Ectodermal cell (in vitro differentiated cells): ENCODE measurements around the gene HSD17B11.
"Not testable (repeated sequence)": the region's sequence is repeated elsewhere in the genome, so short reads cannot be mapped to it uniquely, and the experiment has no call there.

Source experiments
- H3K27ac ChIP-seq: 2 replicates; pipeline ENCODE4 v1.7.0; 2013; ENCODE audit warnings: mild to moderate bottlenecking, low read depth, low read length; ENCODE audit not compliant: insufficient read depth, poor library complexity, severe bottlenecking
- H3K27me3 ChIP-seq: 2 replicates; pipeline ENCODE4 v1.7.0; 2013; ENCODE audit warnings: mild to moderate bottlenecking, low read length; ENCODE audit not compliant: insufficient read depth, control insufficient read depth, poor library complexity, severe bottlenecking
- H3K36me3 ChIP-seq: one replicate; pipeline ENCODE4 v1.7.0; 2013; ENCODE audit warnings: low read length; ENCODE audit not compliant: control insufficient read depth, insufficient read depth
- H3K4me1 ChIP-seq: one replicate; pipeline ENCODE4 v1.7.0; 2013; ENCODE audit warnings: low read length; ENCODE audit not compliant: control insufficient read depth, insufficient read depth
- H3K4me3 ChIP-seq: 2 replicates; pipeline ENCODE4 v1.7.0; 2013; ENCODE audit warnings: low read depth, low read length, control low read depth; ENCODE audit not compliant: insufficient read depth
- H3K9me3 ChIP-seq: 2 replicates; pipeline ENCODE4 v1.7.0; 2013; ENCODE audit warnings: mild to moderate bottlenecking, low read length, moderate library complexity; ENCODE audit not compliant: control insufficient read depth
- WGBS, 2 experiments: methylation state at CpG; one replicate each; pipeline ENCODE4 v1.1.7; 2013; ENCODE audit warnings: missing lambda C conversion rate in 2 of 2; 5-methylcytosine and 5-hydroxymethylcytosine counted together

The HSD17B11 gene

DNA sequence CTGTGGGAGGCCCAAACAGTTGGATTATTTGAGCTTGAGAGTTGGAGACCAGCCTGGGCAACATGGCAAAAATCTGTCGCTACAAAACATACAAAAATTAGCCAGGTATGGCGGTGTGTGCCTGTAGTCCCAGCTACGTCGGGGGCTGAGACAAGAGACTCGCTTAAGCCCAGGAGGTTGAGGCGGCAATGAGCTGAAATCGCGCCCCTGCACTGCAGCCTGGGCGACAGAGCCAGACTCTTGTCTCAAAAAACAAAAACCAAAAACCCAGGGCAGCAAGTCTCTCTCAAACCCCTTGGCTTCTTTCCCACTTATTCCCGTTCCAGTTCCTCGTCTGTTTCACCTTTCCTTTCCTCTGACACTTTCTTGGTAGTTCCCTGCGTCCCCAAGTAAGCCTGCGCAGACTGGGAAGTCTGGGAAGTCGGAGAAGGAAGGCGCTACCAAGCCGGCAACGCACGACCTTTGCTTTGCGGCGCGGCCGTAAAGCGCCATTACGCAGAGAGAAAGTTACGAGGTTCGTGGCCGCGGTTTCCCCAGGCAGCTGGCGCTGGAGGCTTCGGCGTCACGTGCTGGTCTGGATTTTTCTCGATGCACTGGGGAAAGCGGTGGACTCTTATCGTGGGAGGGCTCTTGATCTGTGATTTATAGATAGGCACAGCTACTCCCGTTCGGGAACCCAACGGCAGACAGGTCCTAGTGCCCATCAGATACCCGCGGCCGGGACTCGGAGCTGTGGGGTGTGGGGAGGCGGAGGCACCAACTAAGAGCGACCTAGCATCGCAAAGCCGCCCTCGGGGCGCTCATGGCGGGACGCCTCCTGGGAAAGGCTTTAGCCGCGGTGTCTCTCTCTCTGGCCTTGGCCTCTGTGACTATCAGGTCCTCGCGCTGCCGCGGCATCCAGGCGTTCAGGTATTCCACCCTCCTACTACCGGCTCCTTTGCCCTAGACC lies 31.4 kb upstream of the HSD17B11 start, which contains the start of gene NUDT9:
TSS of gene NUDT9 (plus strand) at position 470 of the 949 bp plus-strand sequence. CDS start at position 803, 333 bp downstream.
- WGBS, 2 experiments: 8% methylated on average over 58 of the region's 58 CpGs
- Histone ChIP-seq H3K27ac (peak within 1 kb of the TSS; percentile 48), H3K27me3 (no peaks in the 10 kb centered on the region), H3K9me3 (no peaks in the 10 kb centered on the region), H3K4me1 (peaks cover 2% of the 10 kb centered on the region), H3K36me3 (no peaks in the 10 kb centered on the region), H3K4me3 (peak within 1 kb of the TSS; percentile 60)

DNA sequence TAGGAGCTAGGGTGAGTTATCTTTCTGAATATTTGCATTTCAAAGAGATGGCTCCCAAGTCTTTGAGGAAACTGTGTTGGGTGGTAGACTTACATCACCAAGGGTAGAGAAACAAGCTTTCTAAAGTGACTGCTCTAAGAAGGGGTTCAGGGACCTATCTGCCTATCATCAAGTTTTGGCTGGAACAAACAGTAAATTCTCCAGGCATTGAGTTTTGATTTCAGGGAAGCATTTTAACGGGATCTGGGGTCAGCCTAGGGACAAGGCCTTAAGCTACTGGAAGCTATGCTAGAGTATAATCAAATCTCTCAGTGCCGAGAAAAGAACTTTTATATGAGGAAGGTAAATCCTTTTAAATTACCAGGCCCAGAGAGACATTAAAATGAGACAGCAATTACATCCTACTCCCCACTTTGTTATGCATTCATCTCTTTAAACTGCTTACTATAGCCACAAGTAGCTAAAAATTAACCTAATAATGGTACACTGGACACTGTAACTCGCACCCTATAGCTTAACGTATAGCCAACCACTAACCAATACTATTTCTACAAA lies 29.4 kb upstream of the HSD17B11 start:
- peaks cover 2% of the 10 kb centered on the region for H3K4me1 ChIP-seq
- H3K27me3 ChIP-seq: no peaks in the 10 kb centered on the region
- no peak overlapping the region for H3K27ac ChIP-seq
- no peaks in the 10 kb centered on the region for H3K36me3 ChIP-seq
- no peaks in the 10 kb centered on the region for H3K9me3 ChIP-seq
- WGBS, 2 experiments: 85 to 88% methylated on average over 3 to 4 of the region's 4 CpGs
- H3K4me3 ChIP-seq: no peak overlapping the region

DNA sequence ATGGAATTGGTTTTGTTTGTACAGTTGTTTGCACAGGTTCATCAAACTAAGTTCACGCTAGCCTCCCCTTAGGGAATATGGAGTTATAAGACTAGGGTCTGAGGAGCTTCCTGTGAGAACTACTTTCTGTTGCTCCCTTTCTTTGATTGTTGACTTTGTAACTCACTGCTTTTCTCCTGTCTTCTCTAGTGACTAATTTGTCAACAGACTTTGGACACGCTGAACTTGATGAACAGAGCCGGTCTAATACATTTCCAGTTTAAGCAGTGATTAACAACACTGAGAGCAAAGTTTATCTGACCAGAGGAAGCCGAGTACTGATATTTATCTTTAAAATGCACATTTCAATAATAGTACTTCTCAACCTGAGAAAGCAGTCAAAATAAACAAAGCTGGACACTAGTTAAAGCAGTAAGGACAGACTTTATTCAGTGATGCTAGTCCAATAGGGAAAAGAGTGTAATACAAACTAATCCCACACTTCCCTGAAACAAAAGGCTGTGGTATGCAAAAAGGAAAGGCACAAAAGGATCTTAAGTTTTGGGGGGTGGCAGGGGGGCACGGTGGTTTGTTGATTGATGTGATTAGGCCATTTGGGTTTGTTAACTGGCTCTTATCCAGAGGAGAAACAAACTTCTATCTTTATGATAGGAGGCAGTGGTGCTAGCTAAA lies 28.7 kb upstream of the HSD17B11 start:
- Histone ChIP-seq H3K4me1 (peaks cover 2% of the 10 kb centered on the region), H3K4me3 (no peak overlapping the region), H3K36me3 (no peaks in the 10 kb centered on the region), H3K9me3 (no peaks in the 10 kb centered on the region), H3K27me3 (no peaks in the 10 kb centered on the region), H3K27ac (no peak overlapping the region)
- 78 to 80% methylated on average over 5 of the region's 5 CpGs for WGBS, 2 experiments

DNA sequence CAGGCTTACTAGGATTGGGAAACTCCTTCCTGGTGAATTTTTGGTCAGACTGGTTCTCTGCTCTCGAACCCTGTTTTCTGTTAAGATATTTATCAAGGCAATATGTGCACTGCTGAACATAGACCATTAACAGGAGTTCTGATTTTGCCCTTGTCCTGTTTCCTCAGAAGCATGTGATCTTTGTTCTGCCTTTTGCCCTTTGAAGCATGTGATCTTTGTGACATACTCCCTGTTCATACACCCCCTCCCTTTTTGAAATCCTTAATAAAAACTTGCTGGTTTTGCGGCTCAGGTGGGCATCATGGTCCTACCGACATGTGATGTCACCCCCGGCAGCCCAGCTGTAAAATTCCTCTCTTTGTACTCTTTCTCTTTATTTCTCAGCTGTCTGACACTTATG lies 27.4 kb upstream of the HSD17B11 start:
- H3K4me1 ChIP-seq, H3K36me3 ChIP-seq, H3K4me3 ChIP-seq, H3K27me3 ChIP-seq, H3K27ac ChIP-seq, H3K9me3 ChIP-seq: not testable (repeated sequence)
- 93 to 94% methylated on average over 4 of the region's 4 CpGs for WGBS, 2 experiments

DNA sequence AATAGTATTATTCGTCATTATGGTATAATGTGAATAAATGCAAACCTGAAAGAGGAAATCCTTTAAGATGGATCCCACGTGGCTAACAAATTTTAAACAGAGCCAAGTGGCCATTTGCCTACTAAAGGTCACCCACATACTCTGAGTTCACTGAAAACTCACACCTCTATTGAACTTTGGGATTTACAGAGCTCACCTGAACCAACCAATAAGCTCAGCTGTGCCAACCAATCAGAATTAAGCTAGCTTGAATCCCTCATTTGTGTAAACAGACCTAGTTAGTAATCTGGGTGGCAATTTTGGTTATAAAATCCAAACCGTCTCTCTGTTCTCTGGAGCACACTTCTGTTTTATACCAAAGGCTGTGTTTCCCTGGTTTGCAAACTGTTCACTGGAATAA lies 26.0 kb upstream of the HSD17B11 start:
- Histone ChIP-seq H3K36me3 (no peaks in the 10 kb centered on the region), H3K4me1 (peaks cover 2% of the 10 kb centered on the region), H3K4me3 (no peak overlapping the region), H3K27ac (no peak overlapping the region), H3K27me3 (no peaks in the 10 kb centered on the region), H3K9me3 (no peaks in the 10 kb centered on the region)
- 84 to 89% methylated on average over 3 of the region's 3 CpGs for WGBS, 2 experiments

DNA sequence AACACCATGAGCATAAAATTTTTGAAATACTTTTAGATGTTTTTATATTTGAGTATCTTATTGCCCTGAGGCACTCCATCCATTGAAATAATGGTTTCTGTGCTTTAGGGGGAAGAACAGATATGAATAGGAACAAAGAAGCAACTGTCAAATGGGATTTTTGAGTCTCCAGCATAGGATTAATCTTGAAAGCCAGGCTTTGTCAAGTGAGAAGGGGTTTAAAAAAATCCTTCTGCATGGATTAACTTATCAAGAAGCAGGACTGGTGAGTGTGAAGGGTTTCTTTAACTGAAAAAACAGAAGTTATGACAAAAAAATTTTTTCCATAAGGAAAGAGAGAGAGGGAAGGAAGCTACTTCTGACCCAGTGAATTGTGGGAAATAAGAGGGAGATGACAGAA lies 23.8 kb upstream of the HSD17B11 start:
- Histone ChIP-seq H3K4me1 (no peaks in the 10 kb centered on the region), H3K27me3 (no peaks in the 10 kb centered on the region), H3K4me3 (no peak overlapping the region), H3K36me3 (no peaks in the 10 kb centered on the region), H3K9me3 (no peaks in the 10 kb centered on the region), H3K27ac (no peak overlapping the region)

DNA sequence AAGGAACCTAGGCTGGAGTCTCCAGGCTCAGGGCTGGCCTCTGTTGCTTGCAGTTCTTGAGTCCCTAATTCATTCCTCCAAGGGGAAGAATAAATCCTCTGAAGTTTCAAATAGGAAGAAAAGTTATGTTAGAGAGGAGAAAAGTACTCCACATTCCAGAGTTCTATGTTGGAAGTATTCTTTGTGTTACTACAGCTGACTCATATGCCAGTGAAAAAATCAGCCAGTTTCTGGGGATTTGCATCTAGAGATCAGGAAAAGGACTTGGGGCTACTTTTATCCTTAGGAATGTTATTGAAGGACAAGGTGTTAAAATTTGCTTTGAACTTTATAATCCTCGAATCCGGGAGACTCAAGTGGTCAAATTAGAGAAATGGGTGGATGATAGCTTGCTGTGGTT lies 19.7 kb upstream of the HSD17B11 start:
- Histone ChIP-seq H3K4me3 (no peak overlapping the region), H3K36me3 (no peaks in the 10 kb centered on the region), H3K4me1 (no peaks in the 10 kb centered on the region), H3K27me3 (no peaks in the 10 kb centered on the region), H3K27ac (no peak overlapping the region), H3K9me3 (no peaks in the 10 kb centered on the region)
- 90 to 92% methylated on average over 2 of the region's 2 CpGs for WGBS, 2 experiments

DNA sequence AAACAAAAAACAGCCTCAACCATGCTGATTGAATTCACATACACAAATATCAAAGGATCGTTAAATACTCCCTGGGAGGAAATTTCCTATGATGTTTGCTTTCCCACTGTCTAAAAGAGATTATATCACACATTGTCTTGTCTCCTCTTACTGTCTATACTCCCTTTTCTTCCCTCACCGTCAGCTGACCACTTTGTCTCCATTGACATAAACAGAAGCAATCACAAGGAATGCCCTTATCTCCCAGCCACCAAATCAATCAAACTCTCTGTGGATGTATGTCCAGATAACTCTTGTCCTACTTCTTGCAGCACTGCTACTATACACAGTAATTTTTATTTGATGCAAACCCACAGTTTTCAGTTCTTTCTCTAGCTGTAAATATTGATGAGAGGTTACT lies 19.2 kb upstream of the HSD17B11 start:
- Histone ChIP-seq H3K4me3 (no peak overlapping the region), H3K27me3 (no peaks in the 10 kb centered on the region), H3K36me3 (no peaks in the 10 kb centered on the region), H3K9me3 (no peaks in the 10 kb centered on the region), H3K4me1 (no peaks in the 10 kb centered on the region), H3K27ac (no peak overlapping the region)
- WGBS, 2 experiments: 89 to 93% methylated on average over 2 of the region's 2 CpGs

DNA sequence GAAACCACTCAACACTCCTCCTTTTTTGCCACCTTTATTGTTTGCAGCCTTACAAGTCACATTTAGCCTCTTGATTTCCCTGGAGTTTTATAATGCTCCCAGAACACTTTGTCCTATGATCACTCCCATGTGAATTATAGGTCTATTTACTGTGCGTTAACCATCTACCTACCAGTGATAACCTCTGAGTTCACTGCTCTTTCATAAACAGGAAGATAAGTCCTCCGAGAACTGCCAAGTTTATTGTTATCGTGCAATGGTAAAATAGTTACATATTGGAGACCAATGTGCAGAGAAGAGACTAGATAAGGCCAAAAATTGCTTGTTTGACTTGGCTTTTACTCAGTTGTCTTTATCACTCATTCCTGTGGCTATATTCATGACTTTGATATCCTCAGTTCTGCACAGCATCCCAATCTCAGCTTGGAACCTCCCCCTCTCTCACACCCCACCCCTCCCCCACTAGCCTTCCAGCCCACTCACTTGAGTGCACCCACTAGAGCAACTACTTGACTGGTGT lies 18.5 kb upstream of the HSD17B11 start:
- no peak overlapping the region for H3K4me3 ChIP-seq
- H3K27ac ChIP-seq: no peak overlapping the region
- H3K27me3 ChIP-seq: no peaks in the 10 kb centered on the region
- no peaks in the 10 kb centered on the region for H3K9me3 ChIP-seq
- H3K36me3 ChIP-seq: no peaks in the 10 kb centered on the region
- WGBS, 2 experiments: 97 to 98% methylated on average over 3 of the region's 3 CpGs
- no peaks in the 10 kb centered on the region for H3K4me1 ChIP-seq

DNA sequence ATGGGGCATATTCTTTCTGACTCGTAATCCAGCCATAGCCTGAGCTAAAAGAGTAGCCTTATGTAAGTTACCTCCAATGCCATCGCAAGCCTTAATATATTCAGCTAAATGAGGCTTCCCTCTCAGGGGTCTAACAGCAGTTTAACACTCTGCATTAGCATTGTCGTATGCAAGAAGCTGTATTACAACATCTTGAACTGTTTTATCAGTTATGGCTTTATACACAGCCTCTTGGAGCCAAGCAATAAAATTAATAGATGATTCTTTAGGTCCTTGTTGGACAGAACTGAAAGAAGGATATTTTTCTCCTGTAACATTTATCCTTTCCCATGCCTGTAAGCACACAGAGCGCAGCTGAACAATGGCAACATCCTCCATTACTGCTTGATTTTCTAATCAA lies 15.9 kb upstream of the HSD17B11 start:
- not testable (repeated sequence) for H3K27ac ChIP-seq, H3K4me3 ChIP-seq, H3K9me3 ChIP-seq, H3K27me3 ChIP-seq, H3K36me3 ChIP-seq, H3K4me1 ChIP-seq
- 94 to 95% methylated on average over 4 of the region's 4 CpGs for WGBS, 2 experiments
